Measurements from ENCODE around the gene GID8.

Gene GID8

GRCh38 chr20:62949962-62950361, 12.0 kb downstream of the GID8 start:
- Histone ChIP-seq H3K9me3 (replicated peaks; ENCODE audit: low read length) (no peaks in the 10 kb centered on the region), H3K9ac (ENCODE audit: low read depth, low read length) (no peak overlapping the region), H3K36me3 (ENCODE audit: insufficient read depth, low read length) (peaks cover 53% of the 10 kb centered on the region), H3K27me3 (ENCODE audit: control insufficient read depth, insufficient read depth, low read length) (no peaks in the 10 kb centered on the region), H3K4me1 (ENCODE audit: control insufficient read depth, insufficient read depth, low read length) (peaks cover 25% of the 10 kb centered on the region), H3K4me2 (ENCODE audit: low read length) (no peak overlapping the region), H3K4me3 (ENCODE audit: low read length) (no peak overlapping the region)

- Histone ChIP-seq H3K4me3 (ENCODE audit: low read length) (no peak overlapping the region), H3K36me3 (ENCODE audit: insufficient read depth, low read length) (peaks cover 46% of the 10 kb centered on the region), H3K4me1 (ENCODE audit: control insufficient read depth, insufficient read depth, low read length) (peaks cover 25% of the 10 kb centered on the region)
Measured at GRCh38 chr20:62950741-62951140, 12.8 kb downstream of the GID8 start.

GRCh38 chr20:62951143-62951895, 13.4 kb downstream of the GID8 start:
- no peak overlapping the region for H3K4me3 ChIP-seq (ENCODE audit: low read length)
- peaks cover 41% of the 10 kb centered on the region for H3K36me3 ChIP-seq (ENCODE audit: insufficient read depth, low read length)
- peaks cover 25% of the 10 kb centered on the region for H3K4me1 ChIP-seq (ENCODE audit: control insufficient read depth, insufficient read depth, low read length)
- no peaks in the 10 kb centered on the region for H3K27me3 ChIP-seq (ENCODE audit: control insufficient read depth, insufficient read depth, low read length)
- no peak overlapping the region for H3K9ac ChIP-seq (ENCODE audit: low read depth, low read length)
- H3K4me2 ChIP-seq (ENCODE audit: low read length), result no peak overlapping the region
- no peaks in the 10 kb centered on the region for H3K9me3 ChIP-seq (replicated peaks; ENCODE audit: low read length)

More at GRCh38 chr20:62950741-62951140, 12.8 kb downstream of the GID8 start:
- Histone ChIP-seq H3K27me3 (ENCODE audit: control insufficient read depth, insufficient read depth, low read length) (no peaks in the 10 kb centered on the region), H3K9me3 (replicated peaks; ENCODE audit: low read length) (no peaks in the 10 kb centered on the region), H3K4me2 (ENCODE audit: low read length) (no peak overlapping the region), H3K9ac (ENCODE audit: low read depth, low read length) (no peak overlapping the region)

GRCh38 chr20:62951896-62952372, 14.0 kb downstream of the GID8 start:
- Histone ChIP-seq H3K36me3 (ENCODE audit: insufficient read depth, low read length) (peaks cover 35% of the 10 kb centered on the region), H3K4me1 (ENCODE audit: control insufficient read depth, insufficient read depth, low read length) (peaks cover 25% of the 10 kb centered on the region), H3K9ac (ENCODE audit: low read depth, low read length) (peak overlapping the region; percentile 64), H3K4me2 (ENCODE audit: low read length) (peak overlapping the region; percentile 85), H3K4me3 (ENCODE audit: low read length) (peak overlapping the region; percentile 56), H3K27me3 (ENCODE audit: control insufficient read depth, insufficient read depth, low read length) (no peaks in the 10 kb centered on the region), H3K9me3 (replicated peaks; ENCODE audit: low read length) (no peaks in the 10 kb centered on the region)

GRCh38 chr20:62952373-62952967, 14.5 kb downstream of the GID8 start, which contains the start of gene SLC17A9:
Gene SLC17A9 (plus strand): TSS chr20:62952709. CDS start chr20:62952831, 122 bp downstream.
- peak within 1 kb of the TSS; percentile 72 for H3K9ac ChIP-seq (ENCODE audit: low read depth, low read length)
- H3K4me3 ChIP-seq (ENCODE audit: low read length), result peak within 1 kb of the TSS; percentile 56

GRCh38 chr20:62952968-62953838, 15.3 kb downstream of the GID8 start:
- Histone ChIP-seq H3K9me3 (replicated peaks; ENCODE audit: low read length) (no peaks in the 10 kb centered on the region), H3K27me3 (ENCODE audit: control insufficient read depth, insufficient read depth, low read length) (no peaks in the 10 kb centered on the region), H3K9ac (ENCODE audit: low read depth, low read length) (peak overlapping the region; percentile 72), H3K36me3 (ENCODE audit: insufficient read depth, low read length) (peaks cover 32% of the 10 kb centered on the region), H3K4me3 (ENCODE audit: low read length) (peak overlapping the region; percentile 56), H3K4me2 (ENCODE audit: low read length) (peak overlapping the region; percentile 85), H3K4me1 (ENCODE audit: control insufficient read depth, insufficient read depth, low read length) (peaks cover 25% of the 10 kb centered on the region)

More at GRCh38 chr20:62952373-62952967, 14.5 kb downstream of the GID8 start, which contains the start of gene SLC17A9:
- H3K9me3 ChIP-seq (replicated peaks; ENCODE audit: low read length), result no peaks in the 10 kb centered on the region
- H3K27me3 ChIP-seq (ENCODE audit: control insufficient read depth, insufficient read depth, low read length), result no peaks in the 10 kb centered on the region
- peak within 1 kb of the TSS; percentile 85 for H3K4me2 ChIP-seq (ENCODE audit: low read length)
- H3K36me3 ChIP-seq (ENCODE audit: insufficient read depth, low read length), result peaks cover 36% of the 10 kb centered on the region
- peaks cover 25% of the 10 kb centered on the region for H3K4me1 ChIP-seq (ENCODE audit: control insufficient read depth, insufficient read depth, low read length)

- H3K4me1 ChIP-seq (ENCODE audit: control insufficient read depth, insufficient read depth, low read length), result peaks cover 25% of the 10 kb centered on the region
- no peaks in the 10 kb centered on the region for H3K9me3 ChIP-seq (replicated peaks; ENCODE audit: low read length)
- peaks cover 24% of the 10 kb centered on the region for H3K36me3 ChIP-seq (ENCODE audit: insufficient read depth, low read length)
- H3K9ac ChIP-seq (ENCODE audit: low read depth, low read length), result peak overlapping the region; percentile 72
- H3K4me2 ChIP-seq (ENCODE audit: low read length), result peak overlapping the region; percentile 85
- no peaks in the 10 kb centered on the region for H3K27me3 ChIP-seq (ENCODE audit: control insufficient read depth, insufficient read depth, low read length)
- peak overlapping the region; percentile 56 for H3K4me3 ChIP-seq (ENCODE audit: low read length)
Measured at GRCh38 chr20:62953839-62954703, 16.1 kb downstream of the GID8 start.

GRCh38 chr20:62955519-62956386, 17.8 kb downstream of the GID8 start:
- Histone ChIP-seq H3K4me1 (ENCODE audit: control insufficient read depth, insufficient read depth, low read length) (peaks cover 25% of the 10 kb centered on the region), H3K4me3 (ENCODE audit: low read length) (no peak overlapping the region), H3K27me3 (ENCODE audit: control insufficient read depth, insufficient read depth, low read length) (no peaks in the 10 kb centered on the region), H3K9me3 (replicated peaks; ENCODE audit: low read length) (no peaks in the 10 kb centered on the region), H3K9ac (ENCODE audit: low read depth, low read length) (no peak overlapping the region), H3K36me3 (ENCODE audit: insufficient read depth, low read length) (peaks cover 13% of the 10 kb centered on the region), H3K4me2 (ENCODE audit: low read length) (no peak overlapping the region)

GRCh38 chr20:62956387-62957135, 18.6 kb downstream of the GID8 start:
- H3K4me2 ChIP-seq (ENCODE audit: low read length), result no peak overlapping the region
- H3K27me3 ChIP-seq (ENCODE audit: control insufficient read depth, insufficient read depth, low read length), result no peaks in the 10 kb centered on the region
- no peak overlapping the region for H3K9ac ChIP-seq (ENCODE audit: low read depth, low read length)
- H3K4me1 ChIP-seq (ENCODE audit: control insufficient read depth, insufficient read depth, low read length), result peaks cover 25% of the 10 kb centered on the region
- H3K9me3 ChIP-seq (replicated peaks; ENCODE audit: low read length), result no peaks in the 10 kb centered on the region
- peaks cover 13% of the 10 kb centered on the region for H3K36me3 ChIP-seq (ENCODE audit: insufficient read depth, low read length)
- H3K4me3 ChIP-seq (ENCODE audit: low read length), result no peak overlapping the region

All from skeletal muscle satellite cell (primary cell).